IPS-15b (cell line): ENCODE results near the gene MPLKIP.
A peak's percentile ranks its signal among the peaks of the same experiment; 100 is the strongest.
"Not testable (repeated sequence)": the region's sequence is repeated elsewhere in the genome, so short reads cannot be mapped to it uniquely, and the experiment has no call there.

ENCODE experiments used
- H3K27me3 ChIP-seq: one replicate; pipeline ENCODE4 v1.6.1; 2013; ENCODE audit warnings: low read length; ENCODE audit not compliant: control insufficient read depth, insufficient read depth
- H3K36me3 ChIP-seq: one replicate; pipeline ENCODE4 v1.6.1; 2013; ENCODE audit warnings: low read length; ENCODE audit not compliant: control insufficient read depth, insufficient read depth
- H3K4me1 ChIP-seq: one replicate; pipeline ENCODE4 v1.6.1; 2013; ENCODE audit warnings: mild to moderate bottlenecking, low read length; ENCODE audit not compliant: control insufficient read depth, insufficient read depth
- H3K4me3 ChIP-seq: one replicate; pipeline ENCODE4 v1.5.1; 2013; ENCODE audit warnings: low read depth, low read length
- H3K9ac ChIP-seq: one replicate; pipeline ENCODE4 v1.6.1; 2013; ENCODE audit warnings: low read depth, mild to moderate bottlenecking, low read length
- H3K9me3 ChIP-seq: one replicate; pipeline ENCODE4 v1.6.1; 2013; ENCODE audit warnings: mild to moderate bottlenecking, low read length; ENCODE audit not compliant: control insufficient read depth, insufficient read depth

Gene MPLKIP

DNA sequence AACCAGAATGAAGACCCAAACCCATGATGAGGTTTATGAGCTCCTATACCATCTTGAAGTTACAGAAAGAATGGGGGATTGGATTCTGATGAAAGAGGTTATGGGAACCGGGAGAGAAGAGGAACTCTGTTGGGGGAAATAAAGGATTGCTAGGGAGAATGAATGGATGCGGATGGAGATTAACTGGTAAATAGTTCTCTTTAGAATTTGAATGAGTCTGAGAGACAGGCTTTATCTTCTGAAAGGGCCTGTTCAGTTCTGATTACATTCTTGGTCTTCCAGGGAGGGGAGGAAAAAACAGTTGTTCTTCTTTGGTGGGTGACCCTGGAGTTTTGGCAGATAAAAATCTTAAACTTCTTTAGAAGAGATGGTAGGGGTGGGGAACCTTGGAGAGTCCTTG, 14.2 kb upstream of the MPLKIP start:
- no peak overlapping the region for H3K9ac ChIP-seq
- peaks cover 2% of the 10 kb centered on the region for H3K4me1 ChIP-seq
- peaks cover 9% of the 10 kb centered on the region for H3K9me3 ChIP-seq
- no peaks in the 10 kb centered on the region for H3K36me3 ChIP-seq
- H3K4me3 ChIP-seq: no peak overlapping the region
- H3K27me3 ChIP-seq: no peaks in the 10 kb centered on the region

DNA sequence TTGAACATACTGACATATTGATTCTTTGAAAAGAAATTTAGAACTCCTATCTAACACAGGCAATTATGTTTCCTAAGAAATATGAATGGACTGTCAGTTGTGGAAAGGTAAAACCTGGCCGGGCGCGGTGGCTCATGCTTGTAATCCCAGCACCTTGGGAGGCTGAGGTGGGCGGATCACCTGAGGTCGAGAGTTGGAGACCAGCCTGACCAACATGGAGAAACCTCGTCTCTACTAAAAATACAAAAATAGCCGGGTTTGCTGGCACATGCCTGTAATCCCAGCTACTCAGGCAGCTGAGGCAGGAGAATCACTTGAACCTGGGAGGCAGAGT, 13.8 kb upstream of the MPLKIP start:
- not testable (repeated sequence) for H3K4me1 ChIP-seq, H3K36me3 ChIP-seq, H3K27me3 ChIP-seq, H3K9me3 ChIP-seq, H3K4me3 ChIP-seq, H3K9ac ChIP-seq

DNA sequence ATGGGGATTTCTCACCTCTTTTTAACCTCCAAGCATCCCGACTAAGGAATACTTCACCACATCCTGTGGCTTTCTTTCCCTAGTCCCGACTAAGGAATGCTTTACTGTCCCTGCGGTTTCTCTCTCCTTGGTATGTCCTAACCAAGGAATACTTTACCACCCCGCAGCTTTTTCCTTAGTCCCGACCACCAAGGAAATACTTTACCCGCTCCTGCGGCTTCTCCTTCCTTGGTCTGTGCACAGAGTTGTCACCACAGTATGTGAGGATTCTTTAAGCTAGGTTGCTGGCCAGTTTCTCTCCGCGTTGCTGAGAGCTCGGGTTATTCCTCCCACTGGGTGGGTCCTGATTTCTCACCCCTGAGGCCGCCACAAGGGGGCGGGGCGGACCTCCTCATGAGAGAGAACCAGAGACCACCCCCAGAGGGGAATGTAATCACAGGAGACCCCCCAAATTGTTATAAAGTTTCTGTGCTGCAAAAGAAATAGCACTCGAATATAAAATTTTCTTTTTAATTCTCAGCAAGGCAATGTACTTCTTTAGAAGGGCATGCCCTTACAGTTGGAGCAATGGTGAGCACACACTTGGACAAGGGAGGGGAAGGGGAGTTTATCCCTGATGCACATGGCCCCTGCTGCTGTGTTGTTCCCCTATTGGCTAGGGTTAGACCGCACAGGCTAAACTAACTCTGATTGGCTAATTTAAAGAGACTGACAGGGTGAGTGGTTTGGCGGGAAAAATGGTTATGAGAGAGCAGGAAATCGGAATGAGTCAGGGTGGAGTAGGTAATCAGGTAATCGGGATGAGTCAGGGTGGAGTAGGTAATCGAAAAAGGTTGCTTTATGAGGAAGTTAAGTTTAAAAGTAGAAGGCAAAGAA, 13.2 kb upstream of the MPLKIP start:
- Histone ChIP-seq H3K36me3 (no peaks in the 10 kb centered on the region), H3K27me3 (no peaks in the 10 kb centered on the region), H3K4me3 (no peak overlapping the region), H3K9me3 (peaks cover 9% of the 10 kb centered on the region), H3K4me1 (peaks cover 2% of the 10 kb centered on the region), H3K9ac (no peak overlapping the region)

DNA sequence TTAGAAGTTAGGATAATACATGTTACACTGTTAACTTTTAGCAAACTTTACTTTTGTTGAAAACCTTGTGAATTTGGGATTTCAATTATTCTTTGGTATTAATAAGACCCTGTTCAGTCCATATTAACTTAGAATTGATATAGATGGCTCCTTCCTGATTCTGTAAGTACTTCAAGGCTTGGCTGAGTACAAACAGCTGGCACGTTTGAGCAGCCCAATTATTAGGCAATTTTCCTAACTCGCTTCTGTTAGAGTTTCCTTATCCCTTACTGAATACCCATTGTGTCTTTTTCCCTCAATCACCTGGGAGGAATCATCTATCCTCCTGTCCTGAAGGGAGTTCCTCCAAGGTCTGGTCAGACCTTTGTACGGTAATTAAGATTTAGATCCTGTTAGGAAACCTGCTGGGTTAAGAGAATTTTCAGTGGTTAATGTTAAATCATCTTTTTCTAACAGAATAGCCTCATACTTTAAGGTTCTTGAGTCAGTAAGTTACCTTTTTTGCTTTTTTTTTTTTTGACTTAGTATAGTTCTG, 11.2 kb upstream of the MPLKIP start:
- not testable (repeated sequence) for H3K4me3 ChIP-seq, H3K9ac ChIP-seq, H3K4me1 ChIP-seq, H3K36me3 ChIP-seq, H3K9me3 ChIP-seq, H3K27me3 ChIP-seq

DNA sequence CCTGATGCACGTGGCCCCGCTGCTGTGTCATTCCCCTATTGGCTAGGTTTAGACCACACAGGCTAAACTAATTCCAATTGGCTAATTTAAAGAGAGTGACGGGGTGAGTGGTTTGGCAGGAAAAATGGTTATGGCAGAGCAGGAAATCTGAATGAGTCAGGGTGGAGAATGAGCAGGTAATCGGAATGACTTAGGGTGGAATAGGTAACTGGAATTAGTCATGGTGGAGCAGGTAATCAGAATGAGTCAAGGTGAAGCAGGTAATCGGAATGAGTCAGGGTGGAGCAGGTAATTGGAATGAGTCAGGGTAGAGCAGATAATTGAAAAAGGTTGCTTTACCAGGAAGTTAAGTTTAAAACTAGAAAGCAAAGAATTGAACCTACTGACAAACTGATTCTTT, 7.5 kb upstream of the MPLKIP start:
- not testable (repeated sequence) for H3K9me3 ChIP-seq, H3K4me3 ChIP-seq, H3K4me1 ChIP-seq, H3K9ac ChIP-seq, H3K27me3 ChIP-seq, H3K36me3 ChIP-seq

DNA sequence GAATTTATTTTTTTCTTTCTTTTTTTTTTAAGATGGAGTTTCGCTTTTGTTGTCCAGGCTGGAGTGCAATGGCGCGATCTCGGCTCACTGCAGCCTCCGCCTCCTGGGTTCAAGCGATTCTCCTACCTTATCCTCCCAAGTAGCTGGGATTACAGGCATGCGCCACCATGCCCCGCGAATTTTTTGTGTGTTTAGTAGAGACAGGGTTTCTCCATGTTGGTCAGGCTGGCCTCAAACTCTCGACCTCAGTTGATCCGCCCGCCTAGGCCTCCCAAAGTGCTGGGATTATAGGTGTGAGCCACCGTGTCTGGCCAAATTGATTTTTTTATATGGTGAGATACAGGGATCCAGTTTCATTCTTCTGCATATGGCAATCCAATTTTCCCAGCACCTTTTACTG, 5.5 kb upstream of the MPLKIP start:
- not testable (repeated sequence) for H3K4me1 ChIP-seq, H3K9ac ChIP-seq, H3K9me3 ChIP-seq, H3K36me3 ChIP-seq, H3K4me3 ChIP-seq
- peaks cover 11% of the 10 kb centered on the region for H3K27me3 ChIP-seq

DNA sequence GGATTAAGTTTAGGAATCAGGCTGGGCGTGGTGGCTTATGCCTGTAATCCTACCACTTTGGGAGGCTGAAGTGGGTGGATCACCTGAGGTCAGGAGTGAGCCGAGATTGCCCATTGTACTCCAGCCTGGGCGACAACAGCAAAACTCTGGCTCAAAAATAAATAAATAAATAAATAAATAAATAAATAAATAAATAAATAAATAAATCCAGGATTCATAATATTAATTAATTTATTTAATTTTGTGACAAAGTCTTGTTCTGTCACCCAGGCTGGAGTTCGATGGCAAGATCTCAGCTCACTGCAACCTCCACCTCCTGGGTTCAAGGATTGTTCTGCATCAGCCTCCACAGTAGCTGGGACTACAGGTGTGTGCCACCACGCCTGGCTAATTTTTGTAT, 4.6 kb upstream of the MPLKIP start:
- H3K4me3 ChIP-seq: no peak overlapping the region
- no peak overlapping the region for H3K9ac ChIP-seq
- H3K27me3 ChIP-seq: peaks cover 11% of the 10 kb centered on the region
- H3K9me3 ChIP-seq: no peaks in the 10 kb centered on the region
- H3K4me1 ChIP-seq: peaks cover 2% of the 10 kb centered on the region
- no peaks in the 10 kb centered on the region for H3K36me3 ChIP-seq

DNA sequence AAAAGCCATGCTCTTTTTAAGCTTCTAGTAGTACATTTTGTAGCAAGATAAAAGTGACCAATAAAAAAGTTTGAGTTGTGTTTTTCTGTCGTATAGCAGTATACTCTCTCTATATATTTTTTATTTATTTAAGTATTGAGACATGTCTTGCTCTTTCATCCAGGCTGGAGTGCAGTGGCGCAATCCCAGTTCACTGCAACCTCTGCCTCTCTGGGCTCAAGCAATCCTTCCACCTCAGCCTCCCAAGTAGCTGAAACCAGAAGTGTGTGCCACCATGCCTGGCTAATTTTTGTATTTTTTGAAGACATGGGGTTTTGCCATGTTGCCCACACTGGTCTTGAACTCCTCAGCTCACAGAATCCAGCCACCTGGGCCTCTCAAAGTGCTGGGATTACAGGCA, 3.1 kb upstream of the MPLKIP start:
- Histone ChIP-seq H3K4me3 (no peak overlapping the region), H3K4me1 (peaks cover 2% of the 10 kb centered on the region), H3K36me3 (no peaks in the 10 kb centered on the region), H3K9ac (no peak overlapping the region), H3K9me3 (no peaks in the 10 kb centered on the region), H3K27me3 (peaks cover 11% of the 10 kb centered on the region)

DNA sequence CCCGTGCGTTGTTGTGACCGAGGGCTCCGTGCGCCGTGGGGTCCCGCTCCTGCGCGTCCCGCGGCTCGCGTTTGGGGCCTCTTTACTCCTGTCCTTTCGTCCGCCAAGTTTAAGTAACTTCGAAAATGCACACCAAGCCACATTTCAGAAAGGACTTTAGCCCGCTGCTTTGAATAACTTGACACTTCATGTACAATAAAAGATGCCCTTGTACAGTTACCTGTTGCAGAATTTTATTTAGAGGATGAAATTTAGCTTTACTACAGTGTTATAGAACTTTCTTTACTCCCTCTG, 842 bp upstream of the MPLKIP start:
- H3K9ac ChIP-seq: peak overlapping the region; percentile 76

DNA sequence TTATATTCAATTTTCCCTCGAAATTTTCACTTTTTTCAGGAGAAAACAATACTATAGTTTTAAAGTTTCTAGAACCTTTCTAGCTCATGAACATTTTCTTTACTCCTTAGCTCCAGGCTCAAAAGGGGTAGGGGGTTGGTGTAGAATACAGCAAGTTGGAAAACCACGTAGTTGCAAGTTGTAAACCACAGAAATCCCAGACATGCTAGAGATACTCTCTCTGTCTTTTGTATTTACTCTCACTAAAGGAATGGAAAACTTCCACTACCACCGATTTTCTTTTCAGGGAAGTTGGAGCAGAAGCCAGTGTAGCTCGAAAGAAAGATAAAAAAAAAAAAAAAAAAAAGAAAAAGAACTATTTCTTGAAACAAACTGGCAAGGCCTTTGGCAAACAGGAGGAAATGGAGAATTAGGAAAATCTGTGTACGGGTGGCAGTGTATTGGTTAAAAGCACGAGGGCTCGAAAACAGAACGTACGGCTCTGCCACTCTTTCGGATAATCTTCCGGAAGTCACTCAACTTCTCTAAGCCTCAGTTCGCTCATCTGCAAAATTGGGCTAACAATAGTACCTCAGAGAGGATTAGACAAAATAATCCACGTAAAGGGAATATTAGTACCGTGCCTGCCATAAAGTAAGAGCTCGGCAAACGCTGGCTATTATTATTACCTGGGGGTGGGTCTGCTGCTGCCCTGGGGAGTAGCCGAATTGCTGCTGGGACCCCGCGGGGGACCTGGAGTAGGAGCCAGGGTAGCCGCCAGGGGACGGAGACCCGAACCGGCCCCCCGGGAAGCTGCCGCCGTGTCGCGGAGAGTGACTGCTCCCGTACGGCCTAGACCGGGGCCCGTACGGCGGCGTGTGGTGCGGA, 628 bp downstream of the MPLKIP start:
- peak overlapping the region; percentile 90 for H3K9ac ChIP-seq
- H3K36me3 ChIP-seq: no peaks in the 10 kb centered on the region
- peaks cover 2% of the 10 kb centered on the region for H3K4me1 ChIP-seq
- H3K27me3 ChIP-seq: peaks cover 11% of the 10 kb centered on the region
- H3K9me3 ChIP-seq: no peaks in the 10 kb centered on the region
- H3K4me3 ChIP-seq: peak overlapping the region; percentile 73

More for the DNA sequence above, 842 bp upstream of the MPLKIP start:
- Histone ChIP-seq H3K9me3 (no peaks in the 10 kb centered on the region), H3K27me3 (peaks cover 11% of the 10 kb centered on the region), H3K4me1 (peaks cover 2% of the 10 kb centered on the region), H3K36me3 (no peaks in the 10 kb centered on the region), H3K4me3 (peak overlapping the region; percentile 73)

DNA sequence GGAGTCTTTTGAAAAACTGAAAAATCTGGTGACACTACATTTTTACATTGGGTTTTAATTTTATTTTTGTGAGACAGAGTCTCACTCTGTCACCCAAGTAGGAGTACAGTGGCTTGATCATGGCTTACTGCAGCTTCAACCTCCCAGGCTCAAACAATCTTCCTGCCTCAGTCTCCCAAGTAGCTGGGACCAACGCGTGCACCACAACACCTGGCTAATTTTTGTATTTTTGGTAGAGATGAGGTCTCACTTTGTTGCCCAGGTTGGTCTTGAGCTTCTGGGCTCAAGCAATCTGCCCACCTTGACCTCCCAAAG, 11.5 kb downstream of the MPLKIP start:
- no peaks in the 10 kb centered on the region for H3K36me3 ChIP-seq
- no peaks in the 10 kb centered on the region for H3K4me1 ChIP-seq
- no peak overlapping the region for H3K9ac ChIP-seq
- no peak overlapping the region for H3K4me3 ChIP-seq
- no peaks in the 10 kb centered on the region for H3K27me3 ChIP-seq
- H3K9me3 ChIP-seq: no peaks in the 10 kb centered on the region
